GM21723 (cell line): ENCODE data around the gene NCF1.
A peak's percentile ranks its signal among the peaks of the same experiment; 100 is the strongest.
"Not testable (repeated sequence)": the region's sequence is repeated elsewhere in the genome, so short reads cannot be mapped to it uniquely, and the experiment has no call there.

Experiments used
- ATAC-seq: cut with Tn5 transposase; IDR thresholded peaks from one replicate; pipeline ENCODE4 v1.9.1; 2021; ENCODE audit warnings: mild to moderate bottlenecking, moderate library complexity; ENCODE audit not compliant: unreplicated experiment

Gene NCF1

GRCh38 chr7:74788369-74789150, 14.7 kb downstream of the NCF1 start:
- peak; percentile 88 for ATAC-seq

- not testable (repeated sequence) for ATAC-seq
These were observed 15.5 kb downstream of the NCF1 start for GRCh38 chr7:74789200-74789736.

GRCh38 chr7:74797848-74798622, 24.2 kb downstream of the NCF1 start:
- not testable (repeated sequence) for ATAC-seq

GRCh38 chr7:74798644-74799043, 24.8 kb downstream of the NCF1 start:
- ATAC-seq: not testable (repeated sequence)

- ATAC-seq: not testable (repeated sequence)
These were observed 42.1 kb downstream of the NCF1 start for GRCh38 chr7:74815882-74816281.

GRCh38 chr7:74820146-74820805, 46.5 kb downstream of the NCF1 start:
- ATAC-seq: peak; percentile 89

- not testable (repeated sequence) for ATAC-seq
These were observed 47.4 kb downstream of the NCF1 start for GRCh38 chr7:74821259-74821658.

- ATAC-seq: not testable (repeated sequence)
These were observed 56.1 kb downstream of the NCF1 start for GRCh38 chr7:74829959-74830358.

GRCh38 chr7:74830411-74830810, 56.6 kb downstream of the NCF1 start:
- ATAC-seq: not testable (repeated sequence)
